Measurements from ENCODE around the gene PTPRN2. TPM values are rescaled to one million over a fixed set of nuclear protein-coding genes. Genes with fewer than 3 reads are reported as not detected.
"Not testable (repeated sequence)": the region's sequence is repeated elsewhere in the genome, so short reads cannot be mapped to it uniquely, and the experiment has no call there.

PTPRN2 gene
- total RNA-seq, 2 experiments from 2014 or later: 0.46 to 0.51 TPM

DNA sequence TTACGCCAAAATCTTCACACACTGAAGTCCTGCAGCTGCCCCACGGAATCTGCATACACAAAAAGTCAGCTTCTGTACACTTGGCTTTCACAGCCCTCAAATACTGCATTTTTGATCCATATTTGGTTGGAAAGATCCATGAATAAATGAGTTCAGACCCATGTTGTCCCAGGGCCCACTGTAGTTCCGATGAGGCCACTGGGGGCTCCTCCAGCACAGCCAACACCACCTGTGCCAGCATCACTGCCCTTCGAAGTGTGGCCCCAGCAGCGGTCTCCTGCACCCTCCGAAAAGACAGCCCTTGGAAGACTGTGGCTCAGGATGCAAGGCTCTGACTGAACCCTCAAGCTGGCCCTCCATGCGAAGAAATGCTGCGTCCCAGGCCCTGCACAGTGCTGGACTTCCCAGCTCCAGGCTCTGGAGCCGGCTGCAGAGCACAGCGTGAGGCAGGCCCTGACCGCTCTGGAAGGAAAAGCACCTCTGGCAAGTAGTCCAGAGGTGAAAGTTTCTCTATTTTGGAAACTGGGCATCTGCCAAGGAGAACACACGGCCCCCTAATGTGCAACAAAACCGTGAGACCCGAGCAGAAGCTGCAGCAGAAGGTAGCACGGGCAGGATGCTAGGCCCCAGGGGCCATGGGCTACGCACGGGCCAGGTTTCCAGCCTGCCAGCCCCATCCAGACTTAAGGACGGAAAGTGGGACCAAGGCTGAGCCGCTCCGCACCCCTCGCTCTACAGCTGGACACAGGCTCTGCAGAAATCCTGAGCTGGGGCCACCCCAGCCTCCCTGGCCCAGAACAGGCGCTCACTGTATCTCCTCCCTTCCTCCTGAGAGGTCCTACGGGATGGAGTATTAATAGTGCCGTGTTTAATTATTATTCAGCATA, 62.6 kb downstream of the PTPRN2 start:
- Mint-ChIP-seq H3K4me3 (no peak overlapping the region), H3K36me3 (ENCODE audit: low read depth) (no peaks in the 10 kb centered on the region), H3K27me3 (no peaks in the 10 kb centered on the region), H3K9me3 (ENCODE audit: low read depth) (peaks cover 3% of the 10 kb centered on the region), H3K4me1 (no peaks in the 10 kb centered on the region), H3K27ac (no peak overlapping the region)
- DNase-seq (no peak), ATAC-seq (no peak)
- intact Hi-C loops (cut with DNase I, micrococcal nuclease): no loop called here
- ChIA-PET CTCF (interaction anchor here (0.7 kb wide), 1 partner anchor 128 kb away, joined by 3 read pairs; no protein-coding TSS in a partner anchor), POLR2A (no interaction called here)

- H3K4me3 Mint-ChIP-seq; ATAC-seq; POLR2A ChIA-PET; intact Hi-C loops (cut with DNase I, micrococcal nuclease); H3K9me3 Mint-ChIP-seq (ENCODE audit: low read depth); CTCF ChIA-PET; DNase-seq; H3K27me3 Mint-ChIP-seq; H3K4me1 Mint-ChIP-seq; H3K27ac Mint-ChIP-seq; H3K36me3 Mint-ChIP-seq (ENCODE audit: low read depth): not testable (repeated sequence)
Measured at GRCh38 chr7:158524286-158524685, 63.3 kb downstream of the PTPRN2 start.

DNA sequence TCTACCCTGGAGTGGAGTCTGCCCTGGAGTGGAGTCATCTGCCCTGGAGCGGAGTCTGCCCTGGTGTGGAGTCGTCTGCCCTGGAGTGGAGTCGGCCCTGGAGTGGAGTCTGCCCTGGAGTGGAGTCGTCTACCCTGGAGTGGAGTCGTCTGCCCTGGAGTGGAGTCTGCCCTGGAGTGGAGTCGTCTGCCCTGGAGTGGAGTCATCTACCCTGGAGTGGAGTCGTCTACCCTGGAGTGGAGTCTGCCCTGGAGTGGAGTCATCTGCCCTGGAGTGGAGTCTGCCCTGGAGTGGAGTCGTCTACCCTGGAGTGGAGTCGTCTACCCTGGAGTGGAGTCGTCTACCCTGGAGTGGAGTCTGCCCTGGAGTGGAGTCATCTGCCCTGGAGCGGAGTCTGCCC, 63.7 kb downstream of the PTPRN2 start:
- H3K27me3 Mint-ChIP-seq; POLR2A ChIA-PET; H3K36me3 Mint-ChIP-seq (ENCODE audit: low read depth); ATAC-seq; intact Hi-C loops (cut with DNase I, micrococcal nuclease); H3K27ac Mint-ChIP-seq; CTCF ChIA-PET; H3K4me3 Mint-ChIP-seq; DNase-seq; H3K4me1 Mint-ChIP-seq; H3K9me3 Mint-ChIP-seq (ENCODE audit: low read depth): not testable (repeated sequence)

GRCh38 chr7:158523165-158523856, 64.3 kb downstream of the PTPRN2 start:
- intact Hi-C loops (cut with DNase I, micrococcal nuclease); H3K36me3 Mint-ChIP-seq (ENCODE audit: low read depth); CTCF ChIA-PET; H3K27ac Mint-ChIP-seq; DNase-seq; H3K9me3 Mint-ChIP-seq (ENCODE audit: low read depth); H3K4me3 Mint-ChIP-seq; H3K4me1 Mint-ChIP-seq; H3K27me3 Mint-ChIP-seq; ATAC-seq: not testable (repeated sequence)
- POLR2A ChIA-PET: interaction anchor here (0.6 kb wide), 1 partner anchor 63 kb away, joined by 3 read pairs; no protein-coding TSS in a partner anchor

DNA sequence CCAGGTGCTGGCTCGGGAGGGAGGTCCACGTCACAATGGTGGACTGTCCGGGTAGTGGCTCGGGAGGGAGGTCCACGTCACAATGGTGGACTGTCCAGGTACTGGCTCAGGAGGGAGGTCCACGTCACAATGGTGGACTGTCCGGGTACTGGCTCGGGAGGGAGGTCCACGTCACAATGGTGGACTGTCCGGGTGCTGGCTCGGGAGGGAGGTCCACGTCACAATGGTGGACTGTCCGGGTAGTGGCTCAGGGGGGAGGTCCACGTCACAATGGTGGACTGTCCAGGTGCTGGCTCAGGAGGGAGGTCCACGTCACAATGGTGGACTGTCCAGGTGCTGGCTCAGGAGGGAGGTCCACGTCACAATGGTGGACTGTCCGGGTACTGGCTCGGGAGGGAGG, 65.8 kb downstream of the PTPRN2 start:
- H3K36me3 Mint-ChIP-seq (ENCODE audit: low read depth); intact Hi-C loops (cut with DNase I, micrococcal nuclease); H3K4me1 Mint-ChIP-seq; H3K4me3 Mint-ChIP-seq; CTCF ChIA-PET; H3K27ac Mint-ChIP-seq; H3K27me3 Mint-ChIP-seq; DNase-seq; POLR2A ChIA-PET; ATAC-seq; H3K9me3 Mint-ChIP-seq (ENCODE audit: low read depth): not testable (repeated sequence)

- ATAC-seq: no peak
- H3K27ac Mint-ChIP-seq: no peak overlapping the region
- DNase-seq: no peak
- intact Hi-C loops (cut with DNase I, micrococcal nuclease): no loop called here
- no peaks in the 10 kb centered on the region for H3K36me3 Mint-ChIP-seq (ENCODE audit: low read depth)
- CTCF ChIA-PET: no interaction called here
- H3K4me1 Mint-ChIP-seq: no peaks in the 10 kb centered on the region
- peaks cover 5% of the 10 kb centered on the region for H3K27me3 Mint-ChIP-seq
- POLR2A ChIA-PET: no interaction called here
- no peak overlapping the region for H3K4me3 Mint-ChIP-seq
- peaks cover 3% of the 10 kb centered on the region for H3K9me3 Mint-ChIP-seq (ENCODE audit: low read depth)
Measured at GRCh38 chr7:158520825-158521224, 66.8 kb downstream of the PTPRN2 start.

DNA sequence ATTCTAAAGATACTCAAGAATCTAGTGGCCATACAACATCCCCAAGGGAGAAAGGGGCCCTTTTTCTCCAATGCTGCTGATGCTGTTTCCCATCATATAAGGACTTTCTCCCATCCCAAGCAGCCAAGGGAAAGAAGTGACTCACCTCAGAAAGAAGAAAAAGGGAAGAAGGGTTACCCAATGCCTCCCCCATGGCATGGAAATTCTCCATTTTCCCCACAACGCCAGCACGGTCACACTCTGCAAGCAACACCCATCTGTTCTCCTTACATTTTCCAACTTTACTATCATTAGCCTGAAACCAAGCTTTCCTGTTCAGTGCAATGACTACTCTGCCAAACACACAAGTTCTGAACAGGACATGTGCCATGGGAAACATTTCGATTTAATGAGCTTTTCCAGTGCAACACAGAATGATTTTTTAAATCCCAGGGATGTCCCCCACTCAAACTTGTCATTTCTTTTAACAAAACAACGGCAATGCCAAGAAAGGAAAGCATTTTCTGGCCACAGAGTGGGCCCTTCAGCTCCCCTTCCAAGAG, 67.9 kb downstream of the PTPRN2 start:
- ATAC-seq: no peak
- Mint-ChIP-seq H3K36me3 (ENCODE audit: low read depth) (no peaks in the 10 kb centered on the region), H3K27me3 (peaks cover 8% of the 10 kb centered on the region), H3K4me1 (no peaks in the 10 kb centered on the region), H3K27ac (no peak overlapping the region), H3K9me3 (ENCODE audit: low read depth) (peaks cover 3% of the 10 kb centered on the region), H3K4me3 (no peak overlapping the region)
- intact Hi-C loops (cut with DNase I, micrococcal nuclease): no loop called here
- POLR2A ChIA-PET: no interaction called here
- DNase-seq: no peak
- CTCF ChIA-PET: no interaction called here

GRCh38 chr7:158518980-158519632, 68.5 kb downstream of the PTPRN2 start:
- H3K36me3 Mint-ChIP-seq (ENCODE audit: low read depth): no peaks in the 10 kb centered on the region
- H3K9me3 Mint-ChIP-seq (ENCODE audit: low read depth): peaks cover 3% of the 10 kb centered on the region
- no peaks in the 10 kb centered on the region for H3K4me1 Mint-ChIP-seq
- H3K27me3 Mint-ChIP-seq: peaks cover 8% of the 10 kb centered on the region
- no peak for ATAC-seq
- CTCF ChIA-PET: no interaction called here
- POLR2A ChIA-PET: no interaction called here
- no peak overlapping the region for H3K27ac Mint-ChIP-seq
- intact Hi-C loops (cut with DNase I, micrococcal nuclease): no loop called here
- H3K4me3 Mint-ChIP-seq: no peak overlapping the region
- DNase-seq: no peak

DNA sequence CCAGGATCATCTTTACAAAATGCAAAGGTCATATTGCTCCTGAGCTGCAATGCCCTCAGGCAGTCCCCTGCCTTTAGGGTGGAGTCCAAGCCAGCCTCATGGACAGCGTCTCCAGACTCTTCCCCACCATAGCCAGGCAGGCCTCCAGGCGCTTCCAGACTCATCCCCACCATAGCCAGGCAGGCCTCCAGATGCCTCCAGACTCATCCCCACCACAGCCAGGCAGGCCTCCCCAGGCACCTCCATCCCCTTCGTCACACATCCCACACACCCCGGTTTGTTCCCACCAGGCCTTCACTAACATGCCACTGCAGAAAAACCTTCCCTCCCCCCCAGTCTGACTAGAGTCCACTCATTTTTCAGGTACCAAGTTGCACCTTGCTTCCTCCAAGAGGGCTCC, 70.1 kb downstream of the PTPRN2 start:
- intact Hi-C loops (cut with DNase I, micrococcal nuclease): no loop called here
- CTCF ChIA-PET: no interaction called here
- ATAC-seq: no peak
- POLR2A ChIA-PET: no interaction called here
- Mint-ChIP-seq H3K4me3 (no peak overlapping the region), H3K27me3 (peaks cover 8% of the 10 kb centered on the region), H3K9me3 (ENCODE audit: low read depth) (peaks cover 5% of the 10 kb centered on the region), H3K27ac (no peak overlapping the region), H3K36me3 (ENCODE audit: low read depth) (no peaks in the 10 kb centered on the region), H3K4me1 (no peaks in the 10 kb centered on the region)
- no peak for DNase-seq

DNA sequence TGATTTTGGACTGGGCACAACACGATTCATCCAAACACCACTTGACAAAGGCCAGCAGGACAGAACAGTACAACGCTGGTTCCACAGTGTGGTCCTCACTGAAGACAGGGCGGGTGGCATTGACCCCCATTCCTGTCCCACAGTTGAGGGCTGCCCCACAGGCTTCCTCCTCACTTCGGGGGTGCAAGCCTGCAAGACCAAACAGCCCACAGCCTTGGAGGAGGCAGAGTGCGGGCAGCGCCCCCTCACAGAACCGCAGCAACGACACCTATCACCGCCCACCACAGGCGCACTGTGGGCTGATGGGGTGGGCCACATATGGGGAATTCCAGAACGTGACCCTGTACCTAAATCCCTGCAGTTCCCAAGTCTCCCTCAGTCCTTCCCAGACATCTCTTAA, 70.6 kb downstream of the PTPRN2 start:
- Mint-ChIP-seq H3K27ac (no peak overlapping the region), H3K36me3 (ENCODE audit: low read depth) (no peaks in the 10 kb centered on the region), H3K4me3 (no peak overlapping the region), H3K9me3 (ENCODE audit: low read depth) (peaks cover 3% of the 10 kb centered on the region), H3K4me1 (no peaks in the 10 kb centered on the region), H3K27me3 (peaks cover 8% of the 10 kb centered on the region)
- ATAC-seq (no peak), DNase-seq (no peak)
- POLR2A ChIA-PET: no interaction called here
- CTCF ChIA-PET: no interaction called here
- intact Hi-C loops (cut with DNase I, micrococcal nuclease): no loop called here

DNA sequence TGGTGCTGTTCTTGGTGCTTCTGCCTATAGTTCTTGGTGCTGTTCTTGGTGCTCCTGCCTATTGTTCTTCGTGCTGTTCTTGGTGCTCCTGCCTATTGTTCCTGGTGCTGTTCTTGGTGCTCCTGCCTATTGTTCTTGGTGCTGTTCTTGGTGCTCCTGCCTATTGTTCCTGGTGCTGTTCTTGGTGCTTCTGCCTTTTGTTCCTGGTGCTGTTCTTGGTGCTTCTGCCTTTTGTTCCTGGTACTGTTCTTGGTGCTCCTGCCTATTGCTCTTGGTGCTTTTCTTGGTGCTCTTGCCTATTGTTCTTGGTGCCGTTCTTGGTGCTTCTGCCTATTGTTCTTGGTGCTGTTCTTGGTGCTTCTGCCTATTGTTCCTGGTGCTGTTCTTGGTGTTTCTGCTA, 71.1 kb downstream of the PTPRN2 start:
- ChIA-PET CTCF (no interaction called here), POLR2A (no interaction called here)
- Mint-ChIP-seq H3K4me3 (no peak overlapping the region), H3K4me1 (no peaks in the 10 kb centered on the region), H3K27me3 (peaks cover 8% of the 10 kb centered on the region), H3K36me3 (ENCODE audit: low read depth) (no peaks in the 10 kb centered on the region), H3K9me3 (ENCODE audit: low read depth) (peaks cover 9% of the 10 kb centered on the region), H3K27ac (no peak overlapping the region)
- intact Hi-C loops (cut with DNase I, micrococcal nuclease): no loop called here
- DNase-seq: no peak
- ATAC-seq: no peak

DNA sequence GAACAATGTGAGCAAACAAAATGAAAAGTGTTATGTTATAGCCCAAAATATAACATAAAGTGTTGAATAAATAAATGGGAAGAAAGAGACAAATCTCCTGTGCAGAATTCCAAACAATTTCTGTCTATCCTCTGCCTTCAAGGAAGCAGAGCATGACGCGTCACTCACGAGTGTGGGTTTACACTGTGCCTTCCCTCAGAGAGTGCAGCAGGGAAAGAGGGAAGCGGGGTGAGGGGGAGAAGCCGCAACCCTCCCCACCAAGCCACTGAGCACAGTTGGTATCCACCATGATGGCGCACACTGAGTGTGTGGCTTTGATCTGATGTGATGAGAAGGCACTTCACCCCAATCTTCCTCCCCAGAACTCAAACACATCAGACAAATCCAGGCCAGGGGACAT, 74.8 kb downstream of the PTPRN2 start:
- Mint-ChIP-seq H3K9me3 (ENCODE audit: low read depth) (peaks cover 22% of the 10 kb centered on the region), H3K27me3 (peaks cover 7% of the 10 kb centered on the region), H3K27ac (no peak overlapping the region), H3K4me3 (no peak overlapping the region), H3K4me1 (no peaks in the 10 kb centered on the region), H3K36me3 (ENCODE audit: low read depth) (no peaks in the 10 kb centered on the region)
- no peak for DNase-seq
- intact Hi-C loops (cut with DNase I, micrococcal nuclease): no loop called here
- POLR2A ChIA-PET: no interaction called here
- CTCF ChIA-PET: no interaction called here
- no peak for ATAC-seq
